ENCODE measurements around the gene TMEM63C. TPM values are rescaled to one million over a fixed set of nuclear protein-coding genes. Genes with fewer than 3 reads are reported as not detected.

Gene TMEM63C
- total RNA-seq, 1 donor from 2014 or later, result 0.91 TPM

DNA sequence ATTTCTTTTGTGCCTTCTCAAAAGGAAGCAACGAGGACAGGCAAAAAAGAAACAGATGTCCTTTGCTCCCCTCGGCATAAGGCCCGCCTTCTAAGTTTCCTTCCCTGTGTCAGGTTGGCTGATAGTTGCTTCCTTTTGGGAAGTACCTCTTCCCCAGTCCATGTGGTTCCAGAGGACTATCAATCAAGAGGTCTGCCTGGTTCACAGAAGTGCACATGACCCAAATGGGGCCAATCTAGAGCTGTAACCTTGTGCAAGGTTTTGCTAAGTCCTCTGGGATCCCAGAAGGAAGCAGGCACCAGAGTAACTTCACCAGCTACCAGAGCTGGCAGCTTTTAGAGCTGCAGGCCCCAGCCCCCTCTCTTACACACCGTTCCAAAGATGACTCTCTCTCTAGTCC lies 42.6 kb downstream of the TMEM63C start:
- H3K9me3 Mint-ChIP-seq, result no peaks in the 10 kb centered on the region
- peaks cover 19% of the 10 kb centered on the region for H3K27me3 Mint-ChIP-seq (ENCODE audit: low read depth)
- no peak overlapping the region for H3K4me3 Mint-ChIP-seq
- no peaks in the 10 kb centered on the region for H3K4me1 Mint-ChIP-seq
- no peak for TF ChIP-seq CTCF (conservative IDR thresholded peaks at IDR 0.05)
- H3K27ac Mint-ChIP-seq (ENCODE audit: unreplicated experiment), result no peak overlapping the region
- no peak for DNase-seq (ENCODE audit: low read depth, low spot score)
- no peaks in the 10 kb centered on the region for H3K36me3 Mint-ChIP-seq (ENCODE audit: low read depth)

DNA sequence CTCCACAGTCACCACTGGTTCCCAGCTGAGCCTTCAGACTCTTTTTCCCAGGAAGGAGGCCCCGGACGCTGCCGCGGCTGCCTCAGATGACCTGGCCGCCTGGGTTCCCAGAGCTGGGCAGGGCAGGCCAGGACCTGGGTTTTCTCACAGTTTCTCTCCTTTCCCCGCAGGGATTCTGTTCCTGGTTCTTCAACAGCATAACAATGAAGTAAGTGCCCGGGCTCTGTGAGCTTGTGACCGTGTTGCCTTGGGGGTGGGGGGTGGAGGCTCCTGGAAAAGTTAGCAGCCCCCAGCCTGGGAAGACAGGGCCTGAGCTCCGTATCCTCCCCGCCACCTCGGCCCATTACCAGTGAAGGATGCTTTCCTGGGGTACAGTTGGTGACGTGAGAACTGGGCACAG lies 43.7 kb downstream of the TMEM63C start:
- DNase-seq (ENCODE audit: low read depth, low spot score), result no peak
- Mint-ChIP-seq H3K36me3 (ENCODE audit: low read depth) (no peaks in the 10 kb centered on the region), H3K9me3 (no peaks in the 10 kb centered on the region)

GRCh38 chr14:77225892-77226557 lies 44.4 kb downstream of the TMEM63C start:
- Mint-ChIP-seq H3K27me3 (ENCODE audit: low read depth) (peaks cover 14% of the 10 kb centered on the region), H3K9me3 (peaks cover under 1% of the 10 kb centered on the region), H3K36me3 (ENCODE audit: low read depth) (no peaks in the 10 kb centered on the region), H3K27ac (ENCODE audit: unreplicated experiment) (peak overlapping the region; percentile 93), H3K4me3 (no peak overlapping the region), H3K4me1 (no peaks in the 10 kb centered on the region)
- DNase-seq (ENCODE audit: low read depth, low spot score), result no peak
- no peak for TF ChIP-seq CTCF (conservative IDR thresholded peaks at IDR 0.05)

More for the DNA sequence above, 43.7 kb downstream of the TMEM63C start:
- Mint-ChIP-seq H3K27me3 (ENCODE audit: low read depth) (peaks cover 14% of the 10 kb centered on the region), H3K4me3 (no peak overlapping the region), H3K4me1 (no peaks in the 10 kb centered on the region), H3K27ac (ENCODE audit: unreplicated experiment) (no peak overlapping the region)
- TF ChIP-seq CTCF (conservative IDR thresholded peaks at IDR 0.05), result no peak

DNA sequence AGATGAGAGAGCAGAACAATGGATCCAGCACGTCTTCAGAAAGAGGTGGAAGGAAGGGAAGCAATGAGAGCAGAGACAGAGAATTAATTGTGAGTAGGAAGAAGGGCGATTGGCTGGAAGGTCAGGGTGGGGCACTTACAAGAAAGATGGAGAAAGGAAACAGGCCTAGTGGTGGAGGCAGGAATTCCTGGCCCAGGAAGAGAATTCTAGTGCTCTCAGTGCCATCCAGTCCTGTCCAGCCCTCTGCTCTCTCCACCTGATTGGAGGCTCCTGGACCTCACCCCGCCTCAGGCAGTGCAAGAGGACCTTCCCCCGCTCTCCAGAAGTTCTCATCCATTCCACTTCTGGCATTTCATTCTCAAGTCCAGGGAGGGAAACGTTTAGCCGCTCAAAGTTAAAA lies 46.5 kb downstream of the TMEM63C start:
- Mint-ChIP-seq H3K4me3 (no peak overlapping the region), H3K36me3 (ENCODE audit: low read depth) (no peaks in the 10 kb centered on the region), H3K4me1 (no peaks in the 10 kb centered on the region), H3K27me3 (ENCODE audit: low read depth) (no peaks in the 10 kb centered on the region), H3K9me3 (peaks cover 2% of the 10 kb centered on the region), H3K27ac (ENCODE audit: unreplicated experiment) (no peak overlapping the region)
- no peak for TF ChIP-seq CTCF (conservative IDR thresholded peaks at IDR 0.05)
- DNase-seq (ENCODE audit: low read depth, low spot score), result no peak

DNA sequence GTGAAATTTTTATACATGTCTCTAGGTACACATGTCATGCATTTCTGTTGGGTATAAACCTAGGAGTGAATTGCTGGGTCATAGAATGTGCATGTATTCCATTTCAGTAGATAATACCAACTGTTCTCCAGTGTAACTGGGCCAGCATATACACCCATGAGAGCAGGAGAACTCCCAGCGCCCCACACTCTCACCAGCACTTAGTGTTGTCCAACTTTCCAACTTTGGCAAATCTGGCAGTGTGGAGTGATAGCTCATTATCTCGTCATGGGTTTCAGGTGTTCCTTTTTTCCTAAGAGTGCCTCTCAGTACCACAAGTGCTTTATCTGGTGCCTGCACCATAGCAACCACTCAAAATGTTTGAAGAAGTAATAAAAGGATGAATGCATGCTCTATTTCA lies 49.3 kb downstream of the TMEM63C start:
- Mint-ChIP-seq H3K27ac (ENCODE audit: unreplicated experiment) (no peak overlapping the region), H3K27me3 (ENCODE audit: low read depth) (no peaks in the 10 kb centered on the region), H3K4me3 (no peak overlapping the region), H3K9me3 (peaks cover 2% of the 10 kb centered on the region), H3K4me1 (no peaks in the 10 kb centered on the region), H3K36me3 (ENCODE audit: low read depth) (no peaks in the 10 kb centered on the region)
- no peak for TF ChIP-seq CTCF (conservative IDR thresholded peaks at IDR 0.05)
- no peak for DNase-seq (ENCODE audit: low read depth, low spot score)
